ENCODE measurements around the gene SERPINA9.
"Not testable (repeated sequence)": the region's sequence is repeated elsewhere in the genome, so short reads cannot be mapped to it uniquely, and the experiment has no call there.

The SERPINA9 gene, protein sequence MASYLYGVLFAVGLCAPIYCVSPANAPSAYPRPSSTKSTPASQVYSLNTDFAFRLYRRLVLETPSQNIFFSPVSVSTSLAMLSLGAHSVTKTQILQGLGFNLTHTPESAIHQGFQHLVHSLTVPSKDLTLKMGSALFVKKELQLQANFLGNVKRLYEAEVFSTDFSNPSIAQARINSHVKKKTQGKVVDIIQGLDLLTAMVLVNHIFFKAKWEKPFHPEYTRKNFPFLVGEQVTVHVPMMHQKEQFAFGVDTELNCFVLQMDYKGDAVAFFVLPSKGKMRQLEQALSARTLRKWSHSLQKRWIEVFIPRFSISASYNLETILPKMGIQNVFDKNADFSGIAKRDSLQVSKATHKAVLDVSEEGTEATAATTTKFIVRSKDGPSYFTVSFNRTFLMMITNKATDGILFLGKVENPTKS

DNA sequence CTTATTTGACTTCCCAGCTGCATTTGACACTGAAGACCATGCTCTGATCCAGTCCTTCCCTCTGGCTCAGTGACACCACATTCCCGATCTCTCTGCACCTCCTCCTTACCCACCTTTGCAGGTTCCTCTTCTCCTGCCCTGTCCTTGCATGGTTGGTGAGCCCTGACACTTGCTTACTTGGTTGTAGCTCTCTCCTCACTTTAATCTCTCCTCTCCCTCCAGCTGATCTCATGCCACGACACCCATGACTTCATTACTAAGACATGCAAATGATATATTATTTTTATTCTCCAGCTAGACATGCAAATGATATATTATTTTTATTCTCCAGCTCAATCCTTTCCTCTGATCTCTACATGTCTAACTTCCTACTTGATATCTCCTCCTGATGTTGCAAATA is at the start of gene SERPINA9:
Gene SERPINA9, minus strand, starts transcription at position 175 of the 400 bp plus-strand sequence. CDS start 6,357 bp downstream, outside the sequence.
- DNase-seq (ENCODE audit: low spot score), result no peak

DNA sequence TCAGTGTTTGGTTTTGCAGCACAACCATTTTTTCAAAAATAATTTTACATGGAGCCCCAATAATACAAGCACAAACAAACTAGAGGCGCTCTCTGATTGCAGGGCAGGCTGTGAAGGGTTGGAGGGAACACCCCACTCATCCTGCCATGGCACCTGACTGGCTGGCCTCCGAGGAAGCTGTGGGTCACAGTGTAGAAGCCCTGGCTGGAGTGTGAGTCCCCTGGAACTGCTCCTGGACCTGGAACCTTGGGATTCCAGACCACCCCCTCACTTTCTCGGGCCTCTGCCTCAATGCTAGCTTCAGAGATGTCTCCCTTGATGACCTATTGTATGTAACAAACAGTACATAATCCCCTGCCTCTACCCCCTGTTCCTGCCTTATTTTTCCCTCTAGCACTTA is 48.1 kb upstream of the SERPINA9 start:
- DNase-seq (ENCODE audit: low spot score), result no peak

DNA sequence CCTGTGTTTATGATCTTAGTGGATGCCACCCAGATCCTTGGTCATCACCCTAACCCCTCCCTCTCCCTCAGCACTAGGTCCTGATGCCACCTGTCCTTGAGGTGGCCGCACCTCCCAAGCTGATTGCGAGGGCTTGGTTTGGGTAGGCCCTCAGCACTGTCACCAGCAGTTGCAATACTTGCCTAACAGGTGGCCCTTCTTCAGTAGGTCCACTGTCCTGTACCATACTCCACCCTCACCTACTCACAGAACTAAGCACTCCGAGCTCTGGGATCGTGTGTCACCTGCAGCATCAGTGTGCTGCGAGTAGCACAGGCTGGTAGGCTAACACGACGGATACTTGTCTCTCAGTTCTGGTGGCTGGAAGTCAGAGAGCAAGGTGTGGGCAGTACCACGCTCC is 47.3 kb upstream of the SERPINA9 start:
- no peak for DNase-seq (ENCODE audit: low spot score)

DNA sequence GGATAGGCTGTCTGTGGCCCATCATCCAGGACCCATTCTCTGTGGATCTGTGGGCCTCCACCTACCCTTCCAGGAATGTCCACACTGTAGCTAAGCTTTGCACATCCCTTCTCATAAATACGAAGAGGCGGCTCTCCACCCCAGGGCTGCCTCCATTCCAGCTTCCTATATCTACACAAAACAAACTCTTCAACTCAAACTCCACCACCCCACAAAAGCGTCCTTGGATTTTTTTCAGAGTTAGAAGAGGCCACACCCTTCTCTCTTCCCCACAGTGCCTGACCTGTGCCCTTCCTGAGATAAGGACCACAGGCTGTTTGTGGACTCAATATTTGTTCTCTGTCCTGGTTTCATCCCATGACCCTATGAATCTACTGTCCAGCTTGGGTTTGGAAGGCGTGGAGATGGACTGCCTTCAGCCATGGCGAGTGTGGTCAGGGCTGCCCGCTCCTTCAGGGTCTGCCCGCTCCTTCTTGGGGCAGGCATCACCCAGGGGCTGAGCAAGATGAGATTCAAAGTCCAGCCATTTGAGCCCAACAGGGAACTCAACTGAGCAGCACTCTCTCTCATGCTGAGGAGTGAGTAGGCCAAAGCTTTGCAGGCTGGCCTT is 46.2 kb upstream of the SERPINA9 start:
- DNase-seq (ENCODE audit: low spot score), result no peak

DNA sequence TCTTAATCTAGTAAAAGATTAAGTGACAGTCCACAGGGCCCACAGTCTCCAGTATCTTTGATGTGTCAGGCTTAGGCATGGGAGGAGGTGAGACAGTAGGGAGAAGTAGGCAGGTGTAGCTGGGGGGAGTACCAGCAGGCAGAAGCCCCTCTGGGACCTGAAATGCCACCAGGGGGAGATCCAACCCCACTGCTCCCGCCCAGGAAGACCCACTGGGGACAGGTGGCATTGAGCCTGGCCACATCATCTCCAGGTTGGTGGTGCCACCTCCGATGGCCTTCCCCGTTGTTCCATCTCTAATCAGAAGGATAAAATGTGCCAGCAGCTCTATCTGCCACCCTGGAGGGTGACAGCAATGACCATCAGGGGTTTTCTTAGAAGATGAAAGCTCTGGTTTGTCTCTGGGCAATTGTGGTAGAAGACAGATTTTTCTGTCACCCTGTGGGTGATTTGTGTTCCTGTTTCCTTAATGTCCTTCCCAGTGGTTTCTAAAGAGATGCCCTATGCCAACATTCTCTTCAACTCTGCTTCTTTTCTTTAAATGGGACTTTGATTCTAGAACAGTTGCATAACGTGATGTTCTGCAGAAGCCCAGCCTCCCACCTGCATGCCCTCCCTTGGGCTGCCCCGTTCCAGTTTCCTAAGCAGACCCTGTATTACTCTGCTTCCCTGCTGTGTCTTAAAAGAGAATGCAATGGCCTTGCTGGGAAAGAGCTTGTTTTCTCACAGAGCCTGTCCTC is 45.5 kb upstream of the SERPINA9 start:
- no peak for DNase-seq (ENCODE audit: low spot score)

DNA sequence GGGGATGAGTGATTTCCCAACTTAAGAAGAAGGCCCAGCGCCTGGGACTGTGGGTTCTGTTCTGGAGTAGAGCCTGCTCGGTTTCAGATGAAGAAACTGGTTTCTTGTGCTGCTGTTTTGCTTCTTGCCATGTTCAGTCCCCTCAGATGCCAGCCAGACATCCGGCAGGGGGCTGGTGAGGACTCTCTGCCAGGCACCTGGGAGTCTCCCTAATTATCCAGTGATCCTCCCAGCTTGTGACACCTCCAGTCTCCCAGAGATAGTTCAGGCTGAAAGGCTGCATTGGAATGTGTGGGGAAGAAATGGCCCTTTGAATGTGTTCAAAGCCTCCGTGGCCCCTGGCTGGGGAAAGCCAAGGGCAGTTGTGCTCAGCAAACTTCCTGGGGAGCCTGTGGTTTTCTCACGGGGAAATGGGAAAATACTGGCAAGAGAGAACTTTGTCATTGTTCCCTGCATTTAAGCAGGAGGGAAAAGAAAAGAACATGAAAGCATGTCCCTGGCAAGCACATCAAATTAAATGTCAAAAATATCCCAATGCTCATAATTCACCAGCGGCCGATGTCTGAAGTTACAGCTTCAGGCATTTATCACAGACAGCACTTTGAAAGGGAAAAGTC is 41.8 kb upstream of the SERPINA9 start:
- no peak for DNase-seq (ENCODE audit: low spot score)

DNA sequence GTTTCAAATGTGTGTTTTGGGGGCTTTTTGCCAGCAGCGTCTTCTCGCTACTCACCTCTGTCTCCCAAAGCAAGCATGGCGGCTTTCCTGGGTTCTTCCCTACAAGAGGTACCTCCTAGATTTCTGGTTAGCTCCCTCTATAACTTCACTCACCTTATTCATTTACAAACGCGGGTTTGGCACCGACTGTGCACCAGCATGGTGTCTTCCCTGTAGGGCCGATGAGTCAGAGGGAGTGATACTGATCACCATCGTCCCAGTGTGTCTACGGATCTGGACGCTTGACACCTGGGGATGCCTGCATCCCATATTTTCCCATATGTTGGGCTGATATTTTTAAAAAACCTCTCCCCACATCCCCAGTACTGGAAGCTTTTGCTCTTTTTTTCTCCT is 41.2 kb upstream of the SERPINA9 start:
- no peak for DNase-seq (ENCODE audit: low spot score)

DNA sequence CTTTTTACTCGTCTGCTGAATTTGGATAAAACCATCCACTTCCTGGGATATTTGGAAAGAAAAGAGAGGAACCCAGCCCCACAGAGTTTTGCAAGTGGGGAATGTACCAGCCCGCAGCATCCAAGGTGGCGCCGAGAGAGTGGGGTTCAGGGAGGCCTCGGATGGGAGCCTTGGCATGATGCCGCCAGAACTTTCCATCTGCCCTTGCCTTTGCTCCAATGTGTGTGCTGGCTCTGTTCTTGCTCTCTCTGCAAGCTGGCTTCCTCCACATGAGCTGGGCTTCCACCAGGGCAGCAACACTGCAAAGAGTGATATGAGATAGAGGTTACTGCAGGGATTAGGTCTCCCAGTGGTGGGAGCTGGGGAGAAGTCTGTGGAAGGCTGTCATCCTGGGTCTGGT is 39.9 kb upstream of the SERPINA9 start:
- DNase-seq (ENCODE audit: low spot score), result no peak

DNA sequence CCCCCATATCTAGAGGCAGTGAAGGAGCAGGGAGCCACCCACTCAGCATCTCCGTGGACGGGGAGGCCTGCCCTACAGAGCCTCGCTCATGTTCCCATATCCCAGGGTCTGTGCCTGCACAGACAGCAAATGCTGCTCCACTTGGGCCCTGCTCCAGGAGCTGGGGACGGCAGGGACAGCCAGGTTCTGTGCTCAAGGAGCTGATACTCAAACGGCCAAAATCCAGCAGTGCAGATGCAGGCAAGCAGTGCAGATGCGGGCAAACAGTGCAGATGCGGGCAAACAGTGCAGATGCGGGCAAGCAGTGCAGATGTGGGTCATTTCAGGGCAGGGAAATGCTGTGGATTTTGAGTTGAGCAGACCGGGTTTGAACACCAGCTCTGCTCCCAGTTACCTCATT is 39.4 kb upstream of the SERPINA9 start:
- no peak for DNase-seq (ENCODE audit: low spot score)

DNA sequence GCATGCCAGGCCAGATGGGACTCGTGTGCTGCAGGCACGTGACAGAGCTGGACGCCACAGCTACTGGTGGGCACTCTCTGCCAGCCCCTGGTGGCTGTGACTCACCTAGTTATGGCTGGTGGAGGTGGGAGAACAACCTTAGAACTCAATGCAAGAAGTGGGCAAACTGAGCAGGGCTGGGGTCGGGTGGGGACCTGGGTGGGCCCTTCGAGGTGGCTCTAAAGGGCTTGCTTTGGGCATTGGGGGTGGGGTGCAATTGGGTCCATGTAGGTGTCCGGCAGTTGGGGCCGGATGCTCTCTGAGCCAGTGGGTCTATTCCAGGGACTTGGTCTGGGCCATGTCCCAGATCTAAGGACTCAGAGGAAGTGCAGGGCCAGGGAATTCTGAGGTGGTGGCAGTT is 38.4 kb upstream of the SERPINA9 start:
- no peak for DNase-seq (ENCODE audit: low spot score)

DNA sequence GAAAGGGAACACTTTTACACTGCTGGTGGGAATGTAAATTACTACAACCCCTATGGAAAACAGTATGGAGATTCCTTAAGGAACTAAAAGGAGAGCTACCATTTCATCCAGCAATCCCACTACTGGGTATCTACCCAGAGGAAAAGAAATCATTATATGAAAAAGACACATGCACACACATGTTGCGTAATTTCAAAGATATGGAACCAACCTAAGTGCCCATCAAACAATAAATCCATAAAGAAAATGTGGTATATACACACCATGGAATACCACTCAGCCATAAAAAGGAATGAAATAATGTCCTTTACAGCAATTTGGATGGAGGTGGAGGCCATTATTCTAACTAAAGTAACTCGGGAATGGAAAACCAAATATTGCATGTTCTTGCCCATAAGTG is 34.5 kb upstream of the SERPINA9 start:
- not testable (repeated sequence) for DNase-seq (ENCODE audit: low spot score)

DNA sequence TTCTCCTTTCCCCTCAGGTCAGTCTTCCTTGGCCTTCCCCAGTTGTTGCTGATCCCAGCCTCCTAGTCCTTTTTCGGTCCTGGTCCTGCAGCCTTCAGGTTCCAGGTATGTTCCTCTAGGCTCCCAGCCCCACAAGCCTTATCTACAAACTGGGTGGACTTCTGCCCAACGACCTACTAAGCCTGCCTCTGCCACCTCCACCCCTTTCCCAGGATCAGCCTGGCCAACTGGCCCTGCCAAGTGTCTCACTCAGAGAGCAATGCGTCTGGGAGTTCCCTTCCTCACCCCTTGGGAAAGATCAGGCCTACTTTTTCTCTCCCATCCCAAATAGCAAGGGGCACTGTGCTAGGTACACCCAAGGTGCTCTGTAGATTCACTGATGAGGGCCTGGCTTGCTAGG is 33.4 kb upstream of the SERPINA9 start, which contains the start of gene SERPINA12:
Gene SERPINA12, minus strand, starts transcription at position 114 of the 400 bp plus-strand sequence. CDS start 11,072 bp downstream, outside the sequence.
- no peak for DNase-seq (ENCODE audit: low spot score)

DNA sequence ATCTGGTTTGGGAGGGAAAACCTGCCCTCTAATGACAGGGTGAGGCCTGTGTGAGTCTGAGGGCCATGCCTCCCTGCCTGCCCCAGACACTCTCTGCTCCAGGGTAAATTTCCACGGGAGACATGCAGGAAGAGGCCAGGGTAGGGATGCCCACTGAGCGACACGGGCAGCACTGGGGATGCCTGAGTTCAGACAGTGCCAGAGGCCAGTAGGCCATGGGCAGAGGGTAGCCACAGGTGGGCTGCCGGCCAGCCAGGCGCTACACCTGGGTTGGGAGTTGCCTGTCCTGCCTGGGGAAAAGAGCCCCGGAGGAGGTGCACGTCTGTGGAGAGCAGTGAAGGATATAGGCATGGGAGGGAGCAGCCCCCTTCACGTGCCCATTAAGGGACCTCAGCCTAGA is 29.6 kb upstream of the SERPINA9 start:
- no peak for DNase-seq (ENCODE audit: low spot score)

DNA sequence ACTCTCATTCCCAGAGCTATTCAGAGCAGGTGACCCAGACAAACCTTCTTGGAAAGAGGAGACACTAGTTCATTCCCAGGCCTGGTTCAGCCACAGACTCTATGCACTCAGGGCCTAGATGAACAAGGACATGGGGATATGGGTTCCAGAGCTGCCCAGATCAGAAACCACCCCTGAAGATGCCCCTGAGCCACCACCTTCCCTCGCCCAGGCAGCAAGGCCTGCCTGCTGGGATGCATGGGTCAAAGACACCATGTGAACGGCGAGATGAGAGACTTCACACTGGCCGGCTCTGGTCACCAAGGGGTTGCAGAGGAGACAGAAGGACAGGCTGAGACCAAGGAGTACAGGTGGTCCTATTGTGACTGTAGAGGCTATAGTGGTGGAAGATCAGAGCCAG is 29.2 kb upstream of the SERPINA9 start:
- DNase-seq (ENCODE audit: low spot score), result no peak

DNA sequence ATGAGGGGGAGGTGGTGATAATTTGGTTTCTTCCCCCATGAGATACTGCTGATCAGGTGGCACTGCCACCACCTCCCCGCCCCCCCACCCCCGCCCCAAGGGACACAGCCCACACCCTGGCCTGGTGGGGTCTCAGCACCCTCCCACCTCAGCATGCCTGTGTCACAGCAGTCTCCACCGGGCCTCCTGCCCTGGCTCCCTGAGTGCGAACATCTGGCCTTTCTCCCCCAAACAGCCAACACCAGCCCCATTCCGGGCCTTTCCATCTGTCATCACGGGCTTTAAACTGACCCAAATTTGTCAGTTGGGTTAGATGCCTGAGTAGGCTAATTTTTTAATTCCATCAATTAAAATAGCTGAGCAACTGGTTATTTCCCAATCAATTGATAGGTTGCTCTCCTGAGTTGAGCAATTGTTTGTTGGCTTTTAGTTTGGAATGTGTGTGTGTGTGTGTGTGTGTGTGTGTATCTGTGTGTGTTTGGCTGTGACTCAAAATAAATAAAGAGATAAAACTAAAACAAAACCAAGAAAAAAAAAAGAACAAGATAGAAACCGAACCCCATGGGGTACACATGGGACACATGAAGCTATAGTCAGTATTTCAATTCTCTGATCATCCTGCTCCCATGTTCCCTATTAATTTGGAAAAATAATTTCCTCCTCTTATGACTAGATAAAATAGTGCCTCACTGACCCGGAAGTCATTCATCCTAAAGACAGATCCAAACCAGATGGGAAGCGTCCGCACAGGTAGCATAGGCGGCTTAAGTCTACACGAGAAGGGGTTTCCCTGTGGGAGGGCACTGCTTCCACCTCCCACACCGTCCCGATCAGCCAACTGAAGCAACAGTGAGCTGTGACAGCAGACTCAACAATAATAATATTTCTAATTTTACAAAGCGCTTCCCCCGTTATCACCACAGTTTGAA is 25.9 kb upstream of the SERPINA9 start:
- no peak for DNase-seq (ENCODE audit: low spot score)

DNA sequence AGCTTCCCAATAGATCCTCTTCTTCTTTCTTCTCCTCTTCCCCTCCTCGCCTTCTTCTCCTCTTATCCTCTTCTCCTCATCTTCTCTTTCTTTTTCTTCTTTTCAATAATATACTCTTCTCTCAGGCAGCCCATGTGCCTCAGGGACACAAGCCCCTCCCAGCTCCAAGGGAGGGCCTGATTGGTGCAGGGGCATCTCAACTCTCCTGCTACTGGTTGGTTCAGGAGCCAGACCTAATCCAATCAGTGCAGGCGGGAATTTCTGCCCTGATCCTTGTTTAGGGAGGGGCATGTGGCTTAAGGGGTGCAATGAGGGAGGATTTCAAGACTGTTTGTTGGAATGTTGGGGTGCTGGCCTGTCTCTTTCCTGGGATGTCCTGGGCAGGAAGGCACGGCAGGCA is 24.3 kb upstream of the SERPINA9 start:
- no peak for DNase-seq (ENCODE audit: low spot score)

DNA sequence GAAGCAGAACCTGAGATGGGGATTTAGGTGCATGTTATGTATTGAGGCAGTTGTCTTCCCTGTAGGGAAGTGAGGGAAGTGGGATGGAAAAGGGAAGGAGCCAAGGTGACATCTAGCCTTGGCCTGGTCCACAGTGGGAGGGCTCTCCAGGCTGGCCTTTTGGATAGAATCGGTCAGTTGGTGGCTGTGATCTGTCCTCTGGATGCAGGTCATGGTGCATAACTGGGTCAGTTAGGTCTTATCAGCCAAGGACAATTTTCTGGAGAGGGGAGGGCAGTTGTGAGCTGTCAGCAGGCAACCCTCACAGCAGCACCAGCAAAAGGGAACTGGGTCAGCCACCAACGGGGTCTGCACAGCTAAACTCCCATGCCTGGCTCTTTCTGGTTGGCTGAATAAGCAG is 23.7 kb upstream of the SERPINA9 start:
- no peak for DNase-seq (ENCODE audit: low spot score)

DNA sequence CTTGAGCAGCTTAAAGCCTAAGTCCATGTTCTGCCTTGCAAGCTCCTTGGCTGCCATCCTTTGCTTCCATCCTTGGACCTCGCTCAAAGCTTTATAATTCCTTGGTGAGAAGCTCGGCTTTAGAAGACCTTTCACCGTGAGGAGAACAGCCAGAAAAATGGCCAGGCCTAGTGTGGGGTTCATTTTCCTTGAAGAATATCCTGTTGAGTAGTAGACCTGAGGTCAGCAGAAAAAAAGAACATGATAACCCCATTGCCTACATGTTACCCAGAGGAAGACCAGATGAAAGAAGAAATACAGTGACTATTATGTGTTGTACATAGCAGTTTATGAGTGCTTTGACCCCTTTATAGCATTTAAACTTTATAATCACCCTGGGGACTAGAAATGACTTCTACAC is 22.2 kb upstream of the SERPINA9 start:
- DNase-seq (ENCODE audit: low spot score), result no peak

DNA sequence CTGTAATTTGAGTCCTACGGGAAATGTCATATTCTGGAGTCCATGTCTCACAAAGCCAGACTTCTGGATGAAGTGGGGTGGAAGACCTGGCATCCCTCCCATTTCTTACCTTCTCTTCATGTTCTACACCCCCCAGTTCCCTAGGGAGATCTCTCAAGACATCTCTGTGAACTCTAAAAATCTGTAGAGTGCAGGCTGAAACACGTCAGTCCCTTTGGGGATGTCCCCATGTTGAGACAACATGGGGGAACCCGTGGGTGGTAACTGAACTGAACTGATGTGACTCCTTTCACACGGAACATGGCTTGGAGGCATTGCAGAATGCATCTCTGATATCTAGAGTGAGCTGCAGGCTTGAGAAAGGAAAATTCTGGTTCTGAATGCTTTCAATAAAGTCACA is 18.1 kb upstream of the SERPINA9 start:
- DNase-seq (ENCODE audit: low spot score), result no peak

DNA sequence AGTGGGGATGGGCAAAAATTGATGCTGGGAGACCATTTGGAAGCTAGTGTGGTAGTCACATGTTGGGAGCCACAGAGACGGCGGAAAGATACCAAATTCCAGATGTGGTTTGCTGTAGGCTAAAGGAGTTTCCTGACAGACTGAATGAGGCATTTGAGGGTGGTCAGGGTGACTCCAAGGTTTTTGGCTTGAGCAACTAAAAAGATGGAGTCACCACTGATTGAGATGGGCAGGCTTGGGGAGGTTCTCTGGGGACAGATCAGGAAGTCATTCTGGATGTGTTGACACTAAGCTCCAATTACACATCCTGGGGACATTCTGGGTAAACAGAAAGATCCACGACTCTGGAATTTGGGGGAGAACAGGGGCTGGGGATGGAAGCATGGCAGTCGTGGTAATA is 15.5 kb upstream of the SERPINA9 start:
- DNase-seq (ENCODE audit: low spot score), result no peak

DNA sequence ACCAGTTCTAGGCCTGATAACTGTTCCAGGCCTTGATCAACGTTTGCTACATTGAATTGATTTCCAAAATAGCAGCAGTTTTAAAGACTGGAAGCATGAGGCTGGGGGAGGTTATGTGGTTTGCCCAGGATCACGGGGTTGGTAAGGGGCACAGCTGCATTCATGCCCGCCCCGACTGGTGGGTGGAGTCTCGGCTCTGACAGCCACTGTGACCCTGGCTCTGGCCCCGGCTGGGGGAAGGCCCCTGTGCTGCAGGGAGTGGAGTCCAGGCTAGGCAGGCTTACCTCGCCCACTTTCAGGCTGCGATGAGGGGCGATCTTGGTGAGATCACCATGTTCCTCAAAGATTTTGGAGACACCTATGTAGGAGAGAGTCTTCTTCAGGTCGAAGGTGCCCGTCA is 13.3 kb upstream of the SERPINA9 start:
- DNase-seq (ENCODE audit: low spot score), result no peak
